Measurements from ENCODE around the gene DLEC1.

- TF ChIP-seq SUZ12 (IDR thresholded peaks at IDR 0.05; ENCODE audit: extremely low read depth, insufficient read depth, insufficient read length) (no peak), YY1 (IDR thresholded peaks at IDR 0.05; ENCODE audit: insufficient read depth, insufficient read length) (no peak), ZNF274 (IDR thresholded peaks at IDR 0.05; ENCODE audit: low read depth, low read length) (no peak)
These were observed 44.4 kb upstream of the DLEC1 start for GRCh38 chr3:37994639-37994972.

All from NT2/D1 (cell line).